Inflammatory macrophage treated with lipopolysaccharide for 1 hour (primary cell): Measurements from ENCODE around the gene PRPF38A.

Source experiments
- DNase-seq, 2 donors: peaks; one replicate each; pipeline ENCODE4 v3.0.0-alpha.2; 2020 to 2022

Gene PRPF38A

GRCh38 chr1:52400131-52400530, 4.3 kb upstream of the PRPF38A start:
- no peak for DNase-seq

GRCh38 chr1:52402860-52403240, 1.6 kb upstream of the PRPF38A start:
- DNase-seq: no peak

- peak; percentile 82 to 84 for DNase-seq
These were observed 761 bp upstream of the PRPF38A start for GRCh38 chr1:52403566-52404115.

- DNase-seq: peak in 1 of 2 donors; percentile 2
These were observed 555 bp downstream of the PRPF38A start for GRCh38 chr1:52404975-52405338.

GRCh38 chr1:52413410-52413989, 9.1 kb downstream of the PRPF38A start:
- no peak for DNase-seq

GRCh38 chr1:52414942-52415341, 10.5 kb downstream of the PRPF38A start:
- no peak for DNase-seq

GRCh38 chr1:52416811-52417210, 12.4 kb downstream of the PRPF38A start:
- DNase-seq: no peak

GRCh38 chr1:52420713-52421112, 16.3 kb downstream of the PRPF38A start:
- no peak for DNase-seq

GRCh38 chr1:52423055-52423454, 18.7 kb downstream of the PRPF38A start:
- no peak for DNase-seq

GRCh38 chr1:52423771-52424170, 19.4 kb downstream of the PRPF38A start:
- DNase-seq: no peak

- no peak for DNase-seq
These were observed 19.8 kb downstream of the PRPF38A start for GRCh38 chr1:52424231-52424636.

GRCh38 chr1:52424813-52425212, 20.4 kb downstream of the PRPF38A start:
- no peak for DNase-seq

- DNase-seq: no peak
These were observed 22.0 kb downstream of the PRPF38A start for GRCh38 chr1:52426371-52426770.

GRCh38 chr1:52427152-52427551, 22.8 kb downstream of the PRPF38A start:
- no peak for DNase-seq

GRCh38 chr1:52432807-52433206, 28.4 kb downstream of the PRPF38A start:
- no peak for DNase-seq

- no peak for DNase-seq
These were observed 30.8 kb downstream of the PRPF38A start for GRCh38 chr1:52435211-52435610.

- DNase-seq: no peak
These were observed 31.2 kb downstream of the PRPF38A start for GRCh38 chr1:52435650-52436049.

- DNase-seq: no peak
These were observed 32.4 kb downstream of the PRPF38A start for GRCh38 chr1:52436817-52437216.

- peak; percentile 14 to 56 for DNase-seq
These were observed 35.6 kb downstream of the PRPF38A start for GRCh38 chr1:52439976-52440375.

GRCh38 chr1:52444463-52444862, 40.1 kb downstream of the PRPF38A start:
- DNase-seq: no peak

GRCh38 chr1:52454127-52454526, 49.7 kb downstream of the PRPF38A start:
- no peak for DNase-seq

- no peak for DNase-seq
These were observed 50.4 kb downstream of the PRPF38A start for GRCh38 chr1:52454779-52455178.

GRCh38 chr1:52455686-52456085, 51.3 kb downstream of the PRPF38A start:
- DNase-seq: no peak

GRCh38 chr1:52460694-52461093, 56.3 kb downstream of the PRPF38A start:
- DNase-seq: no peak

- DNase-seq: no peak
These were observed 57.4 kb downstream of the PRPF38A start for GRCh38 chr1:52461821-52462220.
